ENCODE results near the gene FAM162B.
"Not testable (repeated sequence)": the region's sequence is repeated elsewhere in the genome, so short reads cannot be mapped to it uniquely, and the experiment has no call there.

The FAM162B gene

GRCh38 chr6:116726947-116727346, 38.6 kb downstream of the FAM162B start:
- no peak for DNase-seq (ENCODE audit: low spot score)

GRCh38 chr6:116714761-116715160, 50.8 kb downstream of the FAM162B start:
- DNase-seq (ENCODE audit: low spot score) = no peak

GRCh38 chr6:116714296-116714695, 51.2 kb downstream of the FAM162B start:
- no peak for DNase-seq (ENCODE audit: low spot score)

- DNase-seq (ENCODE audit: low spot score) = no peak
These were observed 59.6 kb downstream of the FAM162B start for GRCh38 chr6:116705917-116706316.

GRCh38 chr6:116703888-116704287, 61.6 kb downstream of the FAM162B start:
- DNase-seq (ENCODE audit: low spot score) = not testable (repeated sequence)
